ENCODE measurements around the gene NOS1. TPM values are rescaled to one million over a fixed set of nuclear protein-coding genes. Genes with fewer than 3 reads are reported as not detected.

The NOS1 gene
- total and polyA plus RNA-seq, 2 donors (not counting 1 experiment from before 2014, with no cell fraction given): under 0.01 TPM; not detected in 1

DNA sequence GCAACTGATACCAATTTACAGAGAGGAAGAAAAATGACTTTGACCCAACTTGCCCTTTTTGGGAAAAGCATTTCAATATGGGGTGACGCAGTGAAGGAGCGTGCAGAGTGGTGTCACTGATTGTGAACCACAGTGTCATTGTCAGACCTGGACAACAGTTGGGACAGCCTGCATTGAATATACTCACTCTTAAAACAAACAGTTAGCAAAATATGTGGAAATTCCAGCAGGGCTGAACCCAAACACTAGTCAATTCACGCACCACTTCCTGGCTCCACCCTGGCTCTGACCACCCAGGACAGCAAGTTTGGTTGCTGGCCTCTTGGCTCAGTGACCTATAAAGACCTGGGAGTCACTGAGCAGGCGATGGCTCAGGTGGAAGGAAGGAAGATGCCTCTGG is 61.3 kb downstream of the NOS1 start:
- H3K27me3 ChIP-seq (ENCODE audit: control insufficient read depth, insufficient read depth, low read length): no peaks in the 10 kb centered on the region
- no peaks in the 10 kb centered on the region for H3K36me3 ChIP-seq (ENCODE audit: control insufficient read depth, insufficient read depth, low read length)
- H3K27ac ChIP-seq (ENCODE audit: insufficient read depth, low read length): no peak overlapping the region
- DNase-seq (ENCODE audit: low read depth in 2 of 2): no peak
- no peaks in the 10 kb centered on the region for H4K20me1 ChIP-seq (ENCODE audit: control insufficient read depth, extremely low read depth, insufficient read depth, low read length)
- H3K4me3 ChIP-seq (replicated peaks in 1 of 4; ENCODE audit: control extremely low read depth in 1 of 4, insufficient read depth in 1 of 4, low read depth in 3 of 4, low read length in 4 of 4): no peak overlapping the region
- no peak overlapping the region for H3K4me2 ChIP-seq (ENCODE audit: extremely low read depth, insufficient read depth, low read length)
- TF ChIP-seq, protein P1, sequence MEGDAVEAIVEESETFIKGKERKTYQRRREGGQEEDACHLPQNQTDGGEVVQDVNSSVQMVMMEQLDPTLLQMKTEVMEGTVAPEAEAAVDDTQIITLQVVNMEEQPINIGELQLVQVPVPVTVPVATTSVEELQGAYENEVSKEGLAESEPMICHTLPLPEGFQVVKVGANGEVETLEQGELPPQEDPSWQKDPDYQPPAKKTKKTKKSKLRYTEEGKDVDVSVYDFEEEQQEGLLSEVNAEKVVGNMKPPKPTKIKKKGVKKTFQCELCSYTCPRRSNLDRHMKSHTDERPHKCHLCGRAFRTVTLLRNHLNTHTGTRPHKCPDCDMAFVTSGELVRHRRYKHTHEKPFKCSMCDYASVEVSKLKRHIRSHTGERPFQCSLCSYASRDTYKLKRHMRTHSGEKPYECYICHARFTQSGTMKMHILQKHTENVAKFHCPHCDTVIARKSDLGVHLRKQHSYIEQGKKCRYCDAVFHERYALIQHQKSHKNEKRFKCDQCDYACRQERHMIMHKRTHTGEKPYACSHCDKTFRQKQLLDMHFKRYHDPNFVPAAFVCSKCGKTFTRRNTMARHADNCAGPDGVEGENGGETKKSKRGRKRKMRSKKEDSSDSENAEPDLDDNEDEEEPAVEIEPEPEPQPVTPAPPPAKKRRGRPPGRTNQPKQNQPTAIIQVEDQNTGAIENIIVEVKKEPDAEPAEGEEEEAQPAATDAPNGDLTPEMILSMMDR (conservative IDR thresholded peaks at IDR 0.05 in 1 of 2, IDR thresholded peaks at IDR 0.05 in 1 of 2; ENCODE audit: low read depth in 1 of 2, low read length in 2 of 2): no peak
- no peak for TF ChIP-seq EZH2 (IDR thresholded peaks at IDR 0.05; ENCODE audit: low read length, missing control alignments)
- no peaks in the 10 kb centered on the region for H3K9me3 ChIP-seq (ENCODE audit: control insufficient read depth, insufficient read depth, low read depth, low read length)
- H3K79me2 ChIP-seq (ENCODE audit: control insufficient read depth, insufficient read depth, low read length): no peaks in the 10 kb centered on the region
- H3K9ac ChIP-seq (ENCODE audit: insufficient read depth, low read length): no peak overlapping the region
- H3K4me1 ChIP-seq (ENCODE audit: control insufficient read depth, extremely low read depth, insufficient read depth, low read length): no peaks in the 10 kb centered on the region
- no peak overlapping the region for H2AFZ ChIP-seq (ENCODE audit: low read length)

DNA sequence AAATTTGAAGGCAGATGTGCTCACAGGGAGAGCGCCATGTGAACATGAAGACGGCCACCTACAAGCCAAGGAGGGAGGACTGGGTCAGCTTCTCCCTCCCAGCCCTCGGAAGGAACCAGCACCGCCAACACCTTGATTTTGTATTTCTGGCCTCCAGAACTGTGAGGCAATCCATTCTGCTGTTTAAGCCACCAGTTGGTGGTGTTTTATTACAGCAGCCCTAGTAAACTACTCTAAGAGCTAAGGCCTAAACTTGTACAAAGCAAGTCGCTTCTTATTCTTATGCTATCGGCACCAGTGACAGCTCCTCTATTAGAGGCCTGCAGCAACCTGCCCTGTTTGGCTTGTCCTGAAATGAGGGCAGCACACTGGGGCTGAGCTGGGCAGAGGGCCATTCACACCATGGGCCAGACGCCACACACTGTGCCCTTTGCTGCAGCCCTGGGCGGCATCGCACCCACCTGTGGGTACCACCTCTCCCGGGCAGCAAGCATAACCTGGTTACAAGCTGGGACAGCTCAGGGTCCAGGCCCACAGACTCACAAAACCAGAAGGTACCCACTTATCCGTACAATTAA is 62.7 kb downstream of the NOS1 start:
- Histone ChIP-seq H3K79me2 (ENCODE audit: control insufficient read depth, insufficient read depth, low read length) (no peaks in the 10 kb centered on the region), H3K4me3 (replicated peaks in 1 of 4; ENCODE audit: control extremely low read depth in 1 of 4, insufficient read depth in 1 of 4, low read depth in 3 of 4, low read length in 4 of 4) (no peak overlapping the region), H3K36me3 (ENCODE audit: control insufficient read depth, insufficient read depth, low read length) (no peaks in the 10 kb centered on the region), H3K9ac (ENCODE audit: insufficient read depth, low read length) (no peak overlapping the region), H3K4me2 (ENCODE audit: extremely low read depth, insufficient read depth, low read length) (no peak overlapping the region), H3K9me3 (ENCODE audit: control insufficient read depth, insufficient read depth, low read depth, low read length) (no peaks in the 10 kb centered on the region), H2AFZ (ENCODE audit: low read length) (no peak overlapping the region), H3K27ac (ENCODE audit: insufficient read depth, low read length) (no peak overlapping the region), H4K20me1 (ENCODE audit: control insufficient read depth, extremely low read depth, insufficient read depth, low read length) (no peaks in the 10 kb centered on the region), H3K4me1 (ENCODE audit: control insufficient read depth, extremely low read depth, insufficient read depth, low read length) (no peaks in the 10 kb centered on the region), H3K27me3 (ENCODE audit: control insufficient read depth, insufficient read depth, low read length) (no peaks in the 10 kb centered on the region)
- TF ChIP-seq EZH2 (IDR thresholded peaks at IDR 0.05; ENCODE audit: low read length, missing control alignments): no peak
- TF ChIP-seq, protein P1 (conservative IDR thresholded peaks at IDR 0.05 in 1 of 2, IDR thresholded peaks at IDR 0.05 in 1 of 2; ENCODE audit: low read depth in 1 of 2, low read length in 2 of 2): no peak
- DNase-seq (ENCODE audit: low read depth in 2 of 2): no peak

DNA sequence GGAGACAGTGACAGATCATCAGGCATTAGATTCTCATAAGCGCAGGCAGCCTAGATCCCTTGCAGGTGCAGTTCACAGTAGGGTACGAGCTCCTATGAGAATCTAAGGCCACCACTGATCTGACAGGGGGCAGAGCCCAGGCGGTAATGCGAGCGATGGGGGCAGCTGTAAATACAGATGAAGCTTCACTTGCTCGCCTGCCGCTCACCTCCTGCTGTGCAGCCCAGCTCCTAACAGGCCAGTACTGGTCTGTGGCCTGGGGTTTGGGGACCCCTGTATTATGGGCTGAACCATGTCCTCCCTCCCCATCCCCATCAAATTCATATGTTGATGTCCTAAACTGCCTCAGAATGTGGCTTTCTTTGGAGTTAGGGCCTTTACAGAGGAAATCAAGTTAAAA is 63.2 kb downstream of the NOS1 start:
- H3K4me3 ChIP-seq (replicated peaks in 1 of 4; ENCODE audit: control extremely low read depth in 1 of 4, insufficient read depth in 1 of 4, low read depth in 3 of 4, low read length in 4 of 4): no peak overlapping the region
- H3K79me2 ChIP-seq (ENCODE audit: control insufficient read depth, insufficient read depth, low read length): no peaks in the 10 kb centered on the region
- no peak overlapping the region for H3K4me2 ChIP-seq (ENCODE audit: extremely low read depth, insufficient read depth, low read length)
- H3K4me1 ChIP-seq (ENCODE audit: control insufficient read depth, extremely low read depth, insufficient read depth, low read length): no peaks in the 10 kb centered on the region
- no peak overlapping the region for H3K9ac ChIP-seq (ENCODE audit: insufficient read depth, low read length)
- no peak overlapping the region for H2AFZ ChIP-seq (ENCODE audit: low read length)
- no peak for DNase-seq (ENCODE audit: low read depth in 2 of 2)
- TF ChIP-seq, protein P1 (conservative IDR thresholded peaks at IDR 0.05 in 1 of 2, IDR thresholded peaks at IDR 0.05 in 1 of 2; ENCODE audit: low read depth in 1 of 2, low read length in 2 of 2): no peak
- TF ChIP-seq EZH2 (IDR thresholded peaks at IDR 0.05; ENCODE audit: low read length, missing control alignments): no peak
- H3K36me3 ChIP-seq (ENCODE audit: control insufficient read depth, insufficient read depth, low read length): no peaks in the 10 kb centered on the region
- no peak overlapping the region for H3K27ac ChIP-seq (ENCODE audit: insufficient read depth, low read length)
- no peaks in the 10 kb centered on the region for H4K20me1 ChIP-seq (ENCODE audit: control insufficient read depth, extremely low read depth, insufficient read depth, low read length)
- H3K9me3 ChIP-seq (ENCODE audit: control insufficient read depth, insufficient read depth, low read depth, low read length): no peaks in the 10 kb centered on the region
- no peaks in the 10 kb centered on the region for H3K27me3 ChIP-seq (ENCODE audit: control insufficient read depth, insufficient read depth, low read length)

Measured in fibroblast of lung (primary cell).